Endothelial cell of umbilical vein (primary cell): ENCODE results near the gene ATG4D. TPM values are rescaled to one million over a fixed set of nuclear protein-coding genes. Genes with fewer than 3 reads are reported as not detected.

ENCODE experiments used
- BruUV-seq: library from RNA; stranded (reverse); fragments of 400-500 nt; replicated peaks from 2 replicates; lab custom pipeline; 2021; lab: Mats Ljungman, UMichigan
- CTCF ChIA-PET: fragments of 300-600, 350-600 bp; sonication (Branson Sonifier 250); formaldehyde crosslinking; loops from one replicate; lab custom pipeline; 2021; ENCODE audit warnings: antibody characterized with exemption, inconsistent platforms; lab: Charles Lee
- POLR2A ChIA-PET: fragments of 300-600, 350-600 bp; sonication (Branson Sonifier 250); formaldehyde crosslinking; loops from one replicate; lab custom pipeline; 2021; ENCODE audit warnings: antibody characterized with exemption, inconsistent platforms; lab: Charles Lee
- DNase-seq: peaks from one replicate; pipeline ENCODE4 v3.0.0-alpha.2; 2011; ENCODE audit warnings: low read depth, low spot score
- FAIRE-seq: peaks from 2 replicates; lab custom pipeline; 2011; peaks lifted over from hg19 to GRCh38; lab: Jason Lieb, UNC
- H2AFZ ChIP-seq: 2 replicates; pipeline ENCODE4 v1.6.0; 2012; ENCODE audit warnings: low read depth, low read length, control low read depth, inconsistent platforms
- H3K27ac ChIP-seq: 2 replicates; pipeline ENCODE4 v1.5.1; 2011; ENCODE audit warnings: low read depth, mild to moderate bottlenecking, control low read depth, low read length, moderate library complexity; ENCODE audit not compliant: insufficient read depth
- H3K27me3 ChIP-seq, 2 experiments: 2 replicates each; pipeline versions ENCODE4 v1.6.0 to v1.6.1; 2011; ENCODE audit warnings: low read length in 2 of 2, mixed read lengths in 1 of 2; ENCODE audit not compliant: control insufficient read depth in 2 of 2, insufficient read depth in 2 of 2
- H3K36me3 ChIP-seq, 2 experiments: 2 replicates in 1 of 2; 3 replicates in 1 of 2; pipeline ENCODE4 v1.5.1; 2011; ENCODE audit warnings: low read length in 2 of 2, mild to moderate bottlenecking in 1 of 2, moderate library complexity in 1 of 2; ENCODE audit not compliant: control insufficient read depth in 2 of 2, insufficient read depth in 2 of 2; ENCODE audit errors: extremely low read depth in 1 of 2
- H3K4me1 ChIP-seq: 3 replicates; pipeline ENCODE4 v1.5.1; 2011; ENCODE audit warnings: mild to moderate bottlenecking, low read length; ENCODE audit not compliant: control insufficient read depth, insufficient read depth; ENCODE audit errors: extremely low read depth
- H3K4me2 ChIP-seq: 2 replicates; pipeline ENCODE4 v1.6.1; 2011; ENCODE audit warnings: low read length, control low read depth, mixed read lengths; ENCODE audit not compliant: insufficient read depth
- H3K4me3 ChIP-seq, 3 experiments: fragments of 200-600 bp in 1 of 3; sonication (generic), shearing (Covaris generic) in 1 of 3; replicated peaks in 1 of 3; 2 replicates each; pipeline ENCODE4 v1.5.1; 2011 to 2016; ENCODE audit warnings: control low read depth in 3 of 3, low read length in 3 of 3, mild to moderate bottlenecking in 2 of 3, inconsistent platforms in 1 of 3, low read depth in 1 of 3, moderate library complexity in 1 of 3; ENCODE audit not compliant: insufficient read depth in 1 of 3
- H3K79me2 ChIP-seq: 2 replicates; pipeline ENCODE4 v1.6.0; 2012; ENCODE audit warnings: low read length, inconsistent platforms; ENCODE audit not compliant: control insufficient read depth, insufficient read depth
- H3K9ac ChIP-seq: replicated peaks from 2 replicates; pipeline ENCODE3; 2011; ENCODE audit warnings: low read length, control low read depth; ENCODE audit not compliant: insufficient read depth; ENCODE audit errors: extremely low read depth
- H3K9me1 ChIP-seq: replicated peaks from 3 replicates; pipeline ENCODE4 v1.6.0; 2011; ENCODE audit warnings: mild to moderate bottlenecking, low read length; ENCODE audit not compliant: control insufficient read depth, insufficient read depth; ENCODE audit errors: extremely low read depth
- H3K9me3 ChIP-seq: replicated peaks from 2 replicates; pipeline ENCODE4 v1.5.1; 2012; ENCODE audit warnings: low read length, inconsistent platforms; ENCODE audit not compliant: control insufficient read depth, insufficient read depth
- H4K20me1 ChIP-seq: replicated peaks from 2 replicates; pipeline ENCODE3; 2011; ENCODE audit warnings: mild to moderate bottlenecking, low read length; ENCODE audit not compliant: control insufficient read depth, insufficient read depth; ENCODE audit errors: extremely low read depth
- EZH2 ChIP-seq: IDR thresholded peaks from 2 replicates; pipeline ENCODE4 v1.6.1; 2012; ENCODE audit warnings: borderline replicate concordance, low read depth, mild to moderate bottlenecking, moderate library complexity, low read length, inconsistent platforms; ENCODE audit not compliant: severe bottlenecking
- FOS ChIP-seq: IDR thresholded peaks from 2 replicates; pipeline ENCODE4 v1.6.1; 2011; ENCODE audit warnings: mild to moderate bottlenecking, low read length, moderate library complexity, borderline replicate concordance; ENCODE audit not compliant: insufficient read depth
- GATA2 ChIP-seq: IDR thresholded peaks from 2 replicates; pipeline ENCODE4 v1.7.0; 2011; ENCODE audit warnings: low read depth, mild to moderate bottlenecking, moderate library complexity, mixed read lengths, low read length; ENCODE audit not compliant: insufficient read length, insufficient read depth
- JUN ChIP-seq: IDR thresholded peaks from 2 replicates; pipeline ENCODE4 v1.6.1; 2011; ENCODE audit warnings: borderline replicate concordance, low read depth; ENCODE audit not compliant: insufficient read length, insufficient read depth
- MYC ChIP-seq: IDR thresholded peaks from one replicate; pipeline ENCODE4 v1.6.1; 2011; ENCODE audit warnings: mild to moderate bottlenecking, low read depth, low read length
- POLR2A ChIP-seq: IDR thresholded peaks from 2 replicates; pipeline ENCODE4 v1.6.1; 2012; ENCODE audit warnings: low read depth, mild to moderate bottlenecking, control low read depth, low read length
- POLR2AphosphoS5 ChIP-seq: IDR thresholded peaks from 2 replicates; pipeline ENCODE4 v1.6.1; 2012; ENCODE audit warnings: low read depth, mild to moderate bottlenecking, control low read depth, low read length, moderate library complexity; ENCODE audit not compliant: insufficient read depth
- dilution Hi-C: fragments of 300-500 bp; cut with MboI; formaldehyde crosslinking; loops from one replicate; pipeline ENCODE4 v1.15.0; 2019; ENCODE audit warnings: low sequenced_read_pairs; ENCODE audit not compliant: extremely low pct_ligation_motif_present
- intact Hi-C: fragments of 100-400 bp; cut with micrococcal nuclease; formaldehyde crosslinking; loops from one replicate; pipeline ENCODE4 v1.10.0; 2022
- polyA plus RNA-seq, 4 experiments: library from polyadenylated mRNA; depleted of rRNA in 3 of 4; stranded (reverse) in 3 of 4; unstranded in 1 of 4; fragments of >200 nt; gene quantifications; 2 replicates each; pipeline versions ENCODE4 v1.2.1 to v1.2.3, GENCODE V29; 2011 to 2012; ENCODE audit warnings: missing spikeins in 1 of 4
- total RNA-seq: library from RNA; stranded (reverse); gene quantifications from 2 replicates; pipeline ENCODE4 v1.2.3, GENCODE V29; 2021
- TF ChIP-seq, protein P1 (sequence below): IDR thresholded peaks from 2 replicates; pipeline ENCODE4 v1.6.1; 2011; ENCODE audit not compliant: insufficient read depth, insufficient read length
- TF ChIP-seq, protein P2 (sequence below), 2 donors: IDR thresholded peaks; 1 replicate in 1 of 2; 2 replicates in 1 of 2; pipeline ENCODE4 v1.5.1; 2011; ENCODE audit warnings: low read length in 2 of 2, mild to moderate bottlenecking in 2 of 2, moderate library complexity in 2 of 2, control low read depth in 1 of 2, inconsistent platforms in 1 of 2, low read depth in 1 of 2; ENCODE audit not compliant: insufficient read depth in 1 of 2; ENCODE audit errors: extremely low read depth in 1 of 2

The ATG4D gene
- total and polyA plus RNA-seq, 2 donors (not counting 3 experiments of a cell fraction or from before 2014, with no cell fraction given): 19.8 to 24.9 TPM

DNA sequence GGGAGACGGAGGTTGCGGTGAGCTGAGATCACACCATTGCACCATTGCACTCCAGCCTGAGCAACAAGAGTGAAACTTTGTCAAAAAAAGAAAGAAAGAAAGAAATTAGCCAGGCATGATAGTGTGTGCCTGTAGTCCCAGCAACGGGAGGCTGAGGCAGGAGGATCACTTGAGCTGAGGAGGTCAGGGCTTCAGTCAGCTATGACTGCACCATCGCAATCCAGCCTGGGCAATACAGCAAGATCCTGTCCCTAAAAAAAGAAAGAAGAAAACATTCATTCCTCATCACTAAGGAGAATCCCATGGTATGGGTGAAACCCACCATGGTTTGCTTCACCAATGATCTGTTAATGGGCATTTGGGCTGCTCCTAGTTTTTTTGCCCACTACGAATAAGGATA lies 56.4 kb downstream of the ATG4D start:
- ChIA-PET POLR2A (no interaction called here), CTCF (interaction anchor here (4.3 kb wide), 1 partner anchor 19 kb away, joined by 33 read pairs; no protein-coding TSS in a partner anchor)
- Histone ChIP-seq H3K27me3 (no peaks in the 10 kb centered on the region), H2AFZ (no peak overlapping the region), H3K4me2 (no peak overlapping the region), H3K79me2 (peaks cover 12% of the 10 kb centered on the region), H4K20me1 (no peaks in the 10 kb centered on the region), H3K4me3 (no peak overlapping the region), H3K4me1 (peaks cover 37% of the 10 kb centered on the region), H3K9me3 (no peaks in the 10 kb centered on the region), H3K9ac (no peak overlapping the region), H3K27ac (no peak overlapping the region), H3K9me1 (no peaks in the 10 kb centered on the region), H3K36me3 (no peaks in the 10 kb centered on the region)
- dilution Hi-C loops: no loop called here
- intact Hi-C loops: no loop called here
- DNase-seq: no peak
- TF ChIP-seq MYC (no peak), GATA2 (no peak), JUN (no peak), POLR2A (no peak), FOS (no peak), EZH2 (no peak), POLR2AphosphoS5 (no peak)
- TF ChIP-seq, protein P1, sequence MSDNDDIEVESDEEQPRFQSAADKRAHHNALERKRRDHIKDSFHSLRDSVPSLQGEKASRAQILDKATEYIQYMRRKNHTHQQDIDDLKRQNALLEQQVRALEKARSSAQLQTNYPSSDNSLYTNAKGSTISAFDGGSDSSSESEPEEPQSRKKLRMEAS: no peak
- TF ChIP-seq, protein P2, sequence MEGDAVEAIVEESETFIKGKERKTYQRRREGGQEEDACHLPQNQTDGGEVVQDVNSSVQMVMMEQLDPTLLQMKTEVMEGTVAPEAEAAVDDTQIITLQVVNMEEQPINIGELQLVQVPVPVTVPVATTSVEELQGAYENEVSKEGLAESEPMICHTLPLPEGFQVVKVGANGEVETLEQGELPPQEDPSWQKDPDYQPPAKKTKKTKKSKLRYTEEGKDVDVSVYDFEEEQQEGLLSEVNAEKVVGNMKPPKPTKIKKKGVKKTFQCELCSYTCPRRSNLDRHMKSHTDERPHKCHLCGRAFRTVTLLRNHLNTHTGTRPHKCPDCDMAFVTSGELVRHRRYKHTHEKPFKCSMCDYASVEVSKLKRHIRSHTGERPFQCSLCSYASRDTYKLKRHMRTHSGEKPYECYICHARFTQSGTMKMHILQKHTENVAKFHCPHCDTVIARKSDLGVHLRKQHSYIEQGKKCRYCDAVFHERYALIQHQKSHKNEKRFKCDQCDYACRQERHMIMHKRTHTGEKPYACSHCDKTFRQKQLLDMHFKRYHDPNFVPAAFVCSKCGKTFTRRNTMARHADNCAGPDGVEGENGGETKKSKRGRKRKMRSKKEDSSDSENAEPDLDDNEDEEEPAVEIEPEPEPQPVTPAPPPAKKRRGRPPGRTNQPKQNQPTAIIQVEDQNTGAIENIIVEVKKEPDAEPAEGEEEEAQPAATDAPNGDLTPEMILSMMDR (IDR thresholded peaks at IDR 0.05; ENCODE audit: extremely low read depth in 1 of 2, insufficient read depth in 1 of 2, low read depth in 1 of 2, low read length in 2 of 2): no peak
- BruUV-seq: no TSS peak
- no peak for FAIRE-seq
